ENCODE measurements around the gene CLEC20A.

GRCh38 chr1:178516110-178516509, 19.3 kb upstream of the CLEC20A start:
- TF ChIP-seq CTCF (IDR thresholded peaks at IDR 0.05) (no peak), EP300 (IDR thresholded peaks at IDR 0.05) (no peak), POLR2A (IDR thresholded peaks at IDR 0.05; ENCODE audit: low read depth) (no peak)
